Stimulated activated CD8-positive, alpha-beta memory T cell treated with anti-CD3 and anti-CD28 coated beads, Interleukin-4, amount 100 ng/mL, for 4 hours (primary cell): ENCODE results near the gene ITSN1.
"Not testable (repeated sequence)": the region's sequence is repeated elsewhere in the genome, so short reads cannot be mapped to it uniquely, and the experiment has no call there.

Experiments used
- DNase-seq, 2 donors: peaks; one replicate each; pipeline ENCODE4 v3.0.0-alpha.2; 2020; ENCODE audit warnings: low read depth in 2 of 2, low spot score in 1 of 2

Gene ITSN1

DNA sequence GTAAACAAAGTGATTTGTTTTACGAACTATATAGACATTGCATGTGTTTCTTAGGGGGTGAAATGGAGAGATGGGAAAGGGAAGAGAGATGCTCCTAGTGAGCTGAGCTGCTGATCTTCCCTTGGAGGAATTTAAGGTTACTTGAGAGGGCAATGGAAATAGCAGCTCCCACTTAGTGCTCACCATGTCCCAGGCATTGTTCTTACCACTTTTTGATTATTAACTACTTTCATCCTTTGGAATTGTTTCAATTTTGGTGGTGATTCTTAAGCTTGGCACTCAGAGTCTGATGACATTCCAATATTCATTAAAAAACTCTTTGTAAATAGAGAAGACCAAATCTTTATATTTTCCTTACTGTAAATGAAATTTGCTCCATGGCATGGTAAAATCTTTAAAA is 124.9 kb downstream of the ITSN1 start:
- no peak for DNase-seq

GRCh38 chr21:33767960-33768359 is 125.7 kb downstream of the ITSN1 start:
- no peak for DNase-seq

- no peak for DNase-seq
These were observed 126.8 kb downstream of the ITSN1 start for GRCh38 chr21:33769057-33769456.

- DNase-seq = no peak
These were observed 128.2 kb downstream of the ITSN1 start for GRCh38 chr21:33770542-33770941.

DNA sequence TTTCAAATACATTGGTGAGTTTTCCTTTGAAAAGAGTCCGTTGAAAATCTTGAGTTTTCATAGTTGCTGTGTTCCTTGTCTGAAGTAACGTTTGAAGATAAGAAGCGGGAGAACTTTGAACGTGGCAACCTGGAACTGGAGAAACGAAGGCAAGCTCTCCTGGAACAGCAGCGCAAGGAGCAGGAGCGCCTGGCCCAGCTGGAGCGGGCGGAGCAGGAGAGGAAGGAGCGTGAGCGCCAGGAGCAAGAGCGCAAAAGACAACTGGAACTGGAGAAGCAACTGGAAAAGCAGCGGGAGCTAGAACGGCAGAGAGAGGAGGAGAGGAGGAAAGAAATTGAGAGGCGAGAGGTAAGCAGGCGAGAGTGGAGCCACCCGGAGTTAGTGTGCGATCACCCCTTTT is 129.7 kb downstream of the ITSN1 start:
- DNase-seq = no peak

DNA sequence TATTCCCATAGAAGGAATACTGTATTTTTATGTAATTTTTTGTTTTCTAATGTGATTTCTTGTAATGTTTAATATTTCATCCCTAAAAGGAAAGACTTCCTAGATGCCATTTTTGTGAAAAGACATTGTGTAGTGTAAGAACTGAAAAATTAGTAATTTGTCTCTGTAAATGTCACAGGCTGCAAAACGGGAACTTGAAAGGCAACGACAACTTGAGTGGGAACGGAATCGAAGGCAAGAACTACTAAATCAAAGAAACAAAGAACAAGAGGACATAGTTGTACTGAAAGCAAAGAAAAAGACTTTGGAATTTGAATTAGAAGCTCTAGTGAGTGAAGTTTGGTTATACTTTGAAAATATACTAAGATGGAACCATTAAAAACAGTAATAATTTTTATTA is 132.2 kb downstream of the ITSN1 start:
- DNase-seq = no peak

- DNase-seq = no peak
These were observed 133.0 kb downstream of the ITSN1 start for GRCh38 chr21:33775100-33775828.

DNA sequence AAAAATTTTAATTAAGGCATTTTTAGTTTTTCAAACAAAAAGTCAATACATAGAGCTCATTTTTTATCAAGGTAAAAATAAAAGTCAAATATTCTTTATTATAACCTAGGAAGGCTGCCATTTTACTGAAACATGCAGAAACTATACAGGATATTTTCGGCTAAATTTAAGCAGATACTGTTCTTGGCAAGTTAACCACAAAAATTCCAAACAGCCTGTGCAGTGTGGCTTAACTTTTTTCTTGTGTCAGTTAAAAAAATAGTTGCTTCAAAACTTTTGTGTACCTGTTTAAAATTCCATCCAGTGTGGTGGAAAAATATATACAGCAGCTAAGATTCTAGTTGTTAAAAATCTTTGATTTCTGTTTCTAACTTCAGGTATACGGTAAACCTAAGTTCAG is 138.3 kb downstream of the ITSN1 start:
- DNase-seq = no peak

DNA sequence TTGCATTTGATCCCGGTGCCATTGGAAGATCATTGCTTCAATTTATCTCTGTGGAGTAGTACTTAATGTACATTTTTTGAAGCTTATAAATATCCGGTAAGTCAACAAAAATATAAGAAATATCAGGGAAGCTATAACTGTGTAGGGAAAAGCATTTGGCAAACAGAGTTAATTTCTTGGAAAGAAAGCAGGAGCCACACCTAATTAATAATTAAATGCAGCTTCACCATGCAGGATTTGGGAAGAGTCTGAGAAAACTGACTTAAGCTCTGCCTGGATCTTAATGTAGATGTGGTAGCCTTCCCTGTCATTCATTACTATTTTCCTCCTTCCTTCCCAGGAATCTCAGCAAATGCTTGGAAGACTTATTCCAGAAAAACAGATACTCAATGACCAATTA is 138.8 kb downstream of the ITSN1 start:
- no peak for DNase-seq

GRCh38 chr21:33783187-33783979 is 141.1 kb downstream of the ITSN1 start:
- no peak for DNase-seq

GRCh38 chr21:33787431-33787830 is 145.1 kb downstream of the ITSN1 start:
- DNase-seq = no peak

- DNase-seq = not testable (repeated sequence)
These were observed 146.1 kb downstream of the ITSN1 start for GRCh38 chr21:33788438-33788837.

GRCh38 chr21:33789697-33790096 is 147.4 kb downstream of the ITSN1 start:
- DNase-seq = no peak

- DNase-seq = no peak
These were observed 148.8 kb downstream of the ITSN1 start for GRCh38 chr21:33791073-33791472.

DNA sequence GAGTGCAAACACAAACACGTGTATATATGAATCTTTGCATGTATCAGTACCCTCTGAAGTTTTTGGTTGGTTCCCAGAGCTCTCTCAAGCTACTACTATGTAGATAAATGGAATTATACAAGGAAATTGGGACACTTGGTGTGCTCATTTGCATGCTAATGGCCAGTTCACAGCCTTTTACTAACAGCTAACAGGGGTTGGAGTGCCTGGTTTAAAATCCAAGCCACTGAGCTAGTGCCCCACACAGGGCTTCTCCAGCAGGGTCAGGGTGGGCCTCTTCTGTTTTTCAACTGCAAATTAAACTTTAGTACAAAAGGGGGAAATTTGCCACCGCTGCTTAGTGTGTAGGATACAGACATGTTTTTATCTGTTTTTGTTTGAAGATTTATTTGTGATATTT is 152.3 kb downstream of the ITSN1 start:
- DNase-seq = no peak

DNA sequence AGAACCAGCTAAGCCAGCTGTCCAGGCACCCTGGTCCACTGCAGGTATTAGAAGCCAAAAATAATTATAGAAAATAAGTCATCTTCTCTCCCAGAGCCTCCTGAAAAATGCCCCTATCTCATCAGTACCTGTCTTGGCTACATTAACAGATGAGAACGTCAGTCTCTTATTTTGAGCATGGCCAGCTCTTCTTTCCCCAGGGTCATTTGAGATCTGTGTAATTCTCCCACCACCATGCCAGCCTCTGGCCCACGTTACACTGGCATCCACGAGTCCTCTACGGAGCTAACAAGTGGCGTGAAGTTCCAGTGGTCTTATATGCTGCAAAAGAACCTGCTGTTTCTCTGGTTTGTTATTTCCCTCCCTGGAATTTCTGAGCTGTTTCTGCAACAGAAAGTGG is 155.3 kb downstream of the ITSN1 start:
- DNase-seq = no peak

- no peak for DNase-seq
These were observed 157.2 kb downstream of the ITSN1 start for GRCh38 chr21:33799378-33800090.

- no peak for DNase-seq
These were observed 158.6 kb downstream of the ITSN1 start for GRCh38 chr21:33800753-33801423.

- DNase-seq = no peak
These were observed 159.4 kb downstream of the ITSN1 start for GRCh38 chr21:33801424-33802405.

DNA sequence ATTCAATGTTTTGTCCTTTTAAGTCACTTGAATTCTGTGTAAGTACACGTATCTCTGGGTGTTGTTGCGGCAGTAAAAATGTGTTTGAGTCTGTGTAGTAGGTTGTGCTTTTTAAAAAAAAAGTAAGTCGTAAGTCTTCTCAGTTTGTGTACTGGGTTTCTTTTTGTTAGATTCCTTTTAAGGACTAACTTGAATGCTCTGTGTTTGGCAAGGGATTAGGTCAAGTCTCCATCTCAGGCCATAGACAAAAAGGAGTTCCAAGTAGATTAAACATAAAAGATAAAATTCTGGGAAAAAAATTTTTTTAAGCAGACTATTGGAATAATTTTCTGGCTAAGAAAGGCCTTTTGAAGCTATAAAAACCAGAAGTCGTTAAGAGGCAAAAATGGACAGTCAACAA is 160.2 kb downstream of the ITSN1 start:
- DNase-seq = no peak
